GM21526 (cell line): ENCODE measurements around the gene RPL27.
"Not testable (repeated sequence)": the region's sequence is repeated elsewhere in the genome, so short reads cannot be mapped to it uniquely, and the experiment has no call there.

Experiments used
- ATAC-seq: cut with Tn5 transposase; IDR thresholded peaks from one replicate; pipeline ENCODE4 v1.9.1; 2021; ENCODE audit warnings: moderate library complexity; ENCODE audit not compliant: unreplicated experiment, low FRiP score

The RPL27 gene

DNA sequence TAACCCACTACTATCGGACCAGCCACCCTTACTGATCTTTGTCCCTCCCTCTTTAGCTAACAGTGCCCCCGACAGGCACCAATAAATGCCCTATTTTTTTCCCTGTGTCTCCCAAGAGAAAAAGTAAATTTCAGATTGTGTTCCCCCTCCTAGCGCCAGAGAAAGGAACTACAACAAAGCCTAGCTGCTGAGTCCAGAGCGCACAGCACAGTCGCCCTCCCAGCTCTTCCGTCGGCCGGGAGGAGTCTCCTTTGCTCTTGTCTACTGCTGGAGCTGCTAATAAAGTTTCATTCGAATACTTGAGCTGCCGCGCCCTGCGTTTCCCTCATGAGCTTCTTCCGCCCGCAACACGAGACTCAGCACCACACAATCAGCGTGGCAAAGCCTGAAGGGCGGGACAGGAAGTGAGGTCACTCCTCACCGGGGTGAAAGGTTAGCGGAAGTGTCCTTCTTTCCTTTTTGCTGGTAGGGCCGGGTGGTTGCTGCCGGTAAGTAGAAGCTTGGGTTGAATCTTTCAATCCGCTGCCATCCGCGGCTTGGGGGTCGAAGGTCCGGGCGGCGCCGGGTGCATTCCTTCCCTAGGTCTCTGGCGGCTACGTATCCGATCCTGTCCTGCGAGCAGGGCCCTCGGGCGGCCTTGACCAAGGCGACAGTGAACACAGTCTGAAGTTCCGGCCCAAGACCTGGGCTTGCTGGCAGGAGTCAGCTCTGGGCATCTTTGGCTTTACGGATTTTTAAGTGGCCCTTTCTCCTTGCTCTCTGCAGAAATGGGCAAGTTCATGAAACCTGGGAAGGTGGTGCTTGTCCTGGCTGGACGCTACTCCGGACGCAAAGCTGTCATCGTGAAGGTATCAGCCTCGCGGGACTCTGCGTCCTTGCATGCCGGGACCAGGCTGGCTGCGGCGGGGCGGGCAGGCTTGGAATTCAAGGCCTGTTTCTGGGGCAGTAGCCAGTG, at the start of gene RPL27:
Gene RPL27 (plus strand): TSS at position 436 of the 955 bp plus-strand sequence. CDS start 332 bp downstream, at position 768.
- peak; percentile 81 for ATAC-seq

DNA sequence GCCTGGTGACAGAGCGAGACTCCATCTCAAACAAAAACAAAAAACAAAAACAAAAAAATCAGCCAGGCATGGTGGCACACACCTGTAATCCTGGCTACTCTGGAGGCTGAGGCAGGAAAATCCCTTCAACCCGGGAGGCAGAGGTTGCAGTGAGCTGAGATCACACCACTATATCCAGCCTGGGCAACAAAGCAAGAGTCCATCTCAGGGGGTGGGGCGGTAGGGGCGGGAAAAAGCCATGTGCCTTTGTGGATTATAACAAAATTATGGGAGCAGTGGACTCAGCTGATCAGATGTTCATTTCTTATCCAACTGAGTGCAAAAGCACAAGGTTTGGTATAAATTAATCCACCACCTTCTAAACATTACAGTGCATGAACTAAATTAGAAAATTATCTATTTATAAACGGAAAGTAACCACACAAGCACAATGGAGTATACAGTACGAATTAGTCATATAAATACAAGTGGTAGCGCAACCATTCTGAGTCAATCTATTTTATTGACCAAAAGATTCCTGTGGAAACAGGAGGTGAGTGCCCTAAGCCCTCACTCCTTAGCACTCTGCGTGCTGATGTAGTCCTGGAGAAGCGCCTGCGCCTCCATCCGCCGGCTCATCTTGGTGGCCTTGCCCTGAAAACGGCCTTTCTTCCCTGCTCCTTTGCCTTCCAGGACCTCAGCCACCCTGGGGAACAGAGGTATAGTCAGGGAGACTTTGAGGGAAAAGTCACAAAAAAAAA, 48.0 kb upstream of the RPL27 start:
- no peak for ATAC-seq

DNA sequence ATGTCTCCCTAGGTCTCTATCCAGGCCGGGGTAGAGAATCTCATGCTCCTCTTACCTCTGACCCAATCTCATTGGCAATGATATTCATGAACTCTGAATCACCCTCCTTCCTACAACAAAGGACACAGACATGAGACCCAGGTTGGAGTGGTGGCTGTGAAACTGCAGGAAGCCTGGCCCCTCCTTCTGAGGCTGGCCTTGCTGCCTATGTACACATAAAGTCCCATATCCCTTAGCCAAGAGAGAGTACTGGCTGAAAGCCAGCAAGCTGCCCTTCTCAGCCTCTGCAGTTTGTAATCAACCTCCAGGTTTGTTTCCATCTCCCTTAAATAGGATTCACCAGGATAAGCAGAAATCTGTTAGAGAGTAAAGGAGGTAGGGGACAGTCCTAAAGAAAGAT, 44.5 kb upstream of the RPL27 start:
- ATAC-seq: no peak

DNA sequence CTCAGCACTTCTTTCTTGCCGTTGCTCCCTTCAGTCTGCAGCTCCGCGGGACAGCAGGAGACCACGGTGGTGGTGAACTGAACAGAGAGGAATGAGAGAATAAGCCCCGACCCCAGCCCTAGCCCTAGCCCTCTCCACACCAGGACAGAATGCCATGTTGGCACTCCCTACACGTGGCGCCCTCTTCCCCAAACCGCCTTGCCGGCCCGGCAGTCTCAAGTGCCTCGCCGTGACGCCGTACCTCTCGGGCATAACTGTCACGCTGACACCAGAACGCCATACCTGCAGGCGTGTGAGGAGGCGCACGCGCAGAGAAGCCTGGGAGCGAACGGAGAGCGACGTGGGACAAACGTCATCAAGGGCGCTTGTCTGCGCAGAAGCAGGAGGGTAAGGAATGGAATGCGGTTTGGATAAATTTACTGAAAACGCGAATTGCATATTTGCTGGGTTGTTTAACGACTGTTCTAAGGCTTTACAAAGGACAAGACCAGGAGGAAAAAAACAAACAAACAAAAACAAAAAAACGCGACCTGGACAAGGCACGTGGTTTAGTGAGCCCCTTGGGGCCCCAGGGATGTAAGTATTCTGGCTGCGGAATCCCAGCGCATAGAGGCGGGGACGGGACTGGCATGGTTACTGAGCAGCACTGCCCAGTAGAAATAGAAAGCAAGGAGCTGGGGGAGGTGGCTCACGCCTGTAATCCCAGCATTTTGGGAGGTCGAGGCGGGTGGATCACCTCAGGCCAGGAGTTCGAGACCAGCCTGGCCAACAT, 33.9 kb upstream of the RPL27 start, which contains the start of gene AARSD1:
Gene AARSD1 (minus strand): TSS at position 294 of the 772 bp plus-strand sequence. CDS start 14 bp downstream, at position 280.
- peak; percentile 74 for ATAC-seq

DNA sequence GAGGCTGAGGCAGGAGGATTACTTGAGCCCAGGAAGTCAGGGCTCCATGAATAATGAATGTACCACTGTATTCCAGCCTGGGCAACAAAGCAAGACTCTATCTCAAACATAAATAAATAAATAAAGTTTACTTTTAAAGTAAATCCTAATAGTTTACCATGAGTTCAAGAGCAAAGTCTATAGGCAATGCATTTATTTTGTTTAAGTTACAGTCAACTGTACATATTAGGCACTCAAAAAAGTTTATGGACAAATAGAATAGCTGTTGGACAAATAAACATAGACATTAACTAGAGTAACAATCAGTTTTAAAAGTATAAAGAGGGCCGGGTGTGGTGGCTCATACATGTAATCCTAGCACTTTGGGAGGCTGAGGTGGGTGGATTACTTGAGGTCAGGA, 30.3 kb upstream of the RPL27 start:
- ATAC-seq: no peak

DNA sequence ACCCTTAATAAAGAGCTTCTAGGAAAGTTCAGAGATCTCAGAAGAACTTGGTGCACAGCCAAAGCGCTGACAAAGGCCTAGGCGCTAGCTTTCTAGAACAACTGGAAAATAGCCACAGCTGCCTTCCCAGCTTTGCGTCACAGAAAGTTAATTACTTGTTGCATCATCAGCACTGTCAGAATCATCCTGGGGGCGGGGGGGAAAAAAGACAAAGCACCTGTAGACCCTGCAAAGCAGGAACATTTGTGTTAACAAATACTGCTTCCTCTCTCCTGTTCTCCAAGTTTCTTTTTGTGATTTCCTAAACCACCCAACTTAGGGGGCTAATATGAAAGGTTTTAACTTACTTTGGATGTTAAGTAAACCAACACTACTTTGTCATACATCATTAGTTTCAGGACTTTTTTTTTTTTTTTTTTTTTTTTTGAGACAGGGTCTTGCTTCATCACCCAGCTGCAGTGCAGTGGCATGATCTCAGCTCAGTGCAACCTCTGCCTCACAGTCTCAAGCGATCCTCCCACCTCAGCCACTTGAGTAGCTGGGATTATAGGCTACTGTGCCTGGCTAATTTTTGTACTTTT, 29.1 kb upstream of the RPL27 start:
- ATAC-seq: no peak

DNA sequence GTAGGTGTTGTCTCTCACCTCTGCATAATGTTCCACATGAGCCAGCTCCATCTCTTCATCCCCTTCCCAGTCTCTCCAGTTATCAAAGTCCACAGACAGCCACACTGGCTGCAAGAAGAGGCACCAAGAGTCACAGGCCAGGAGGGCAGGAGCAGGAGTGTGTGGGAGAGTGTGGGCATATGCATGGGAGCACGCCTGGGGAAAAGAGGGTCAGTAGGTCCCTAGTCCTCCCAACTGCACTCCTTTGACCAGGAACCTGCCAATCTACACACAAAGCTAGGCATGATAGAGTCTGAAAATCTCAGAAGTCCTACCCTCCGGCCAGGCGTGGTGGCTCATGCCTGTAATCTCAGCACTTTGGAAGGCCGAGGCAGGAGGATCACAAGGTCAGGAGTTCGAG, 26.6 kb upstream of the RPL27 start:
- ATAC-seq: no peak

DNA sequence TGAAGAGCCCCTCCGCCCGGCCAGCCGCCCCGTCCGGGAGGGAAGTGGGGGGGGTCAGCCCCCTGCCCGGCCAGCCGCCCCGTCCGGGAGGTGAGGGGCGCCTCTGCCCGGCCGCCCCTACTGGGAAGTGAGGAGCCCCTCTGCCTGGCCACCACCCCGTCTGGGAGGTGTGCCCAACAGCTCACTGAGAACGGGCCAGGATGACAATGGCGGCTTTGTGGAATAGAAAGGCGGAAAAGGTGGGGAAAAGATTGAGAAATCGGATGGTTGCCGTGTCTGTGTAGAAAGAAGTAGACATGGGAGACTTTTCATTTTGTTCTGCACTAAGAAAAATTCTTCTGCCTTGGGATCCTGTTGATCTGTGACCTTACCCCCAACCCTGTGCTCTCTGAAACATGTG, 24.9 kb upstream of the RPL27 start:
- not testable (repeated sequence) for ATAC-seq

DNA sequence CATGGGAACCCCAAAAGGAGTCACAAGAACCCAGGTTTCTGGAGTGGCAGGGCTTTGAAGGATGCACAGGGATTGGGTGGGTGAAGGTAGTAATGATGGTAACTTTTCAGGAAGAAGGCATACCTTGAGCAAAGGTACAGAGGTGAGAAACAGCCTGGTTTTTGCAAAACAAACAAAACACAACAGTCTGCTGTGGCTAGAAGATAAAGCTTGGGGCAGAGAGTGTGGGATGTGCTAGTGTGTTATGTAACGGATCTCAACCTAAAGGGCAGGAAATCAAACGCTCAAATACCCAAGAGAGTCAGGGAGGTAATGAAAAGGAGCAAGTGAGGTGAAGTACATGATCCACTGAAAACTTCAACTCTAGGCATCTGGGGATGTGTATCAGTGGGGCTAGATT, 23.0 kb upstream of the RPL27 start:
- no peak for ATAC-seq

DNA sequence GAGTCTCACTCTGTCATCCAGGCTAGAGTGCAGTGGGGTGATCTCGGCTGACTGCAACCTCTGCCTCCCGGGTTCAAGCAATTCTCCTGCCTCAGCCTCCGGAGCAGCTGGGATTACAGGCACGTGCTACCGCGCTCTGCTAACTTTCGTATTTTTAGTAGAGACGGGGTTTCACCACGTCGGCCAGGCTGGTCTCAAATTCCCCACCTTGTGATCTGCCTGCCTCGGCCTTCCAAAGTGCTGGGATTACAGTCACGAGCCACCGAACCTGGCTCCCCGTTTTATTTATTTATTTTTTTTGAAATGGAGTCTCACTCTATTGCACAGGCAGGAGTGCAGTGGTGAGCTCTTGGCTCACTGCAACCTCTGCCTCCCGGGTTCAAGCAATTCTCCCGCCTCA, 22.5 kb upstream of the RPL27 start:
- ATAC-seq: not testable (repeated sequence)

DNA sequence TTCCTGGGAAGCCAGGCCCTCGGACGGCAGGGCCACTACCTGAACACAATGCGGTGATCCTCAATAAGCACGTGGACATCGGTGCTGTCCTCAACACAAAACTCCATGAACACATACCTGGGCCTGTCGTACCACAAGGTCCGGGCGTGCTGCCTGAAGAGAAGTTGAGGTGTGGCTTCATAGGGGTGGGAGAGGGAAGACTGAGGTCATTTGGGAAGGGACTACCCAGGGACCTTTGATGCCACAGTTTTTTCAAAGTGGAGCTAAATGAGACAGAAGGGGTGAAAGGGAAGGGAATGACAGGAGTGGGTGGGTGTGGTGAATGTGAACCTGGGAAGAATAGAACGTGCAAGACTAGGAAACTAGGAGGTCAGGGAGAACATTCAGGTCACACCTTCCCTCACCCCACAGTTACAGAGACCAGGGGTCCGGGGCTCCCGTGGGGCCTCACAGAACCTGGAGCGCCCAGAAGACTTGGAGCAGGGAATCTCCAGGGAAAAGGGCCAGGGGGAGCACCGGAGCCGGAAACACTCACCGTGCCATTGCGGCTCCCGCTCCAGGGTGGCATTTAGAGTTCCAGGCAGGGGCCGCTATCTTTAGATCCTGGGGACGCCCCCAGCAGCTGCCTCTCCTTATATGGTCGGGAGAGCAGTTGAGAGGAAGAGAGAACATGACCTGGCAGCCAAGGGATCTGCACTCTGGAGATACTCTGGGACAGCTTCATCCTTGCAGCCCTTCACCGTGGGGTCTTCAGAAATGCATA, 18.5 kb upstream of the RPL27 start, which contains the start of gene PTGES3L:
Gene PTGES3L (minus strand): TSS at position 570 of the 763 bp plus-strand sequence. CDS start 27 bp downstream, at position 543.
- ATAC-seq: peak; percentile 21

DNA sequence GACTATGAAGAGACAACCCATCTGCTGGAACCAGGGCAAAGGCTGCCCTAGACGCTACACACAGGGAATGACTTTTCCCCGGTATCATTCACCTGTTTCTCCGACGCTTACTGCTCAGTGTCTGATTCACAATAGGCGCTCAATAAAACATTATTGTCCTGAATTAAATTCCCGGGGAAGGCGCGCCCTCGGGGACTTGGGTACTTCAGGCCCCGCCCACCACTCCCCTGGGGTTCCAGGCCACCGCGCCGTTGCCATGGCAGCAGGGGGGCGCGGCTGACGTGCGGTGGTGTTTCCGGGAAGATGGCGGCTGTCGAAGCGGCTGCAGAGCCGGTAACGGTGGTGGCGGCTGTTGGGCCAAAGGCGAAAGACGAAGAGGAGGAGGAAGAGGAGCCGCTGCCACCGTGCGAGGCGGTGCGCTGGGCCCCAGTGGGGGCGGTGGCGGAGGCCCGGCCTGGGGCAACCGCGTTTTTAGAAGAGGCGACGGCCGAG, 17.9 kb upstream of the RPL27 start, which contains the start of gene RUNDC1:
Gene RUNDC1 (plus strand): TSS at position 292 of the 492 bp plus-strand sequence. CDS start 12 bp downstream, at position 304.
- ATAC-seq: peak; percentile 55

DNA sequence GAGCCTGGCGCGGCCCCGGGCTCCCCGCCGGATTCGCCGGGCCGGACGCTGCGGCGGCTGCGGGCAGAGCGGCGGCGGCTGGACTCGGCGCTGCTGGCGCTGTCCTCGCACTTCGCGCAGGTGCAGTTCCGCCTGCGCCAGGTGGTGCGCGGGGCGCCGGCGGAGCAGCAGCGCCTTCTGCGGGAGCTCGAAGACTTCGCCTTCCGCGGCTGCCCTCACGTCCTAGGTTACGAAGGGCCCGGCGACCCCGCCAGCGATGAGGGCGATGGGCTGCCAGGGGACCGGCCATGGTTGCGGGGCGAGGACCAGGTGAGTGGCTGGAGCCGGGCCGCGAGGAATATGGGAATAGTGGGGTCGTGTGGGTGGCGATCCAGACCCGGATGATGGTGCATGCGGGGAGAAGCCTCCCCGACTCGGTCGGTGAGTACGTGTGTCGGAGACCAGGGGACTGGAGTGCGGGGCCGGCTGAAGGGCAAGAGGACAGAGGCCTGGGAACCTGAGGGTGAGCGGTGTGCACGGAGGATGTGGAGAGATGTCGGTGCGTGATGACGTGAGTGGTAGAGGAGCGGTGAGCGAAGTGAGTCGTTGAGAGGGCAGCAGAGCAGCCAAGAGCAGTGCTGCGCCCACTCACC, 17.3 kb upstream of the RPL27 start:
- ATAC-seq: peak; percentile 33

DNA sequence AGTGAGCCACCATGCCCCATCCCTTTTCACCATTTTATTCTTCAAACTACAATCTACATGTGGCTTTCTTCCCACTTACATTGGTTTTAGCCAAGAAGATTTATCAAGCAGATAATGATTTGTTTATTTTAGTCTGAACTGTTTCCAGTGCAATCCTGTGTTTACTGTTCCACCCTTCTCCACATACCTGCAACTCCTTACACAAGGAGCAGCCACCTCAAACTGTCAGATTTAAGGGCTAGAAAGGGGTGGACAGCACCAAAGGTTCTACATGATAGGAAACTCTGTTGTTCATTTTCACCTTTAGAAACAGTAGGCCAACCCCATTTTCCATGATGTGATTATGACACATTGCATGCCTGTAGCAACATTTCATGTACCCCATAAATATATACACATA, 16.0 kb upstream of the RPL27 start:
- ATAC-seq: no peak

DNA sequence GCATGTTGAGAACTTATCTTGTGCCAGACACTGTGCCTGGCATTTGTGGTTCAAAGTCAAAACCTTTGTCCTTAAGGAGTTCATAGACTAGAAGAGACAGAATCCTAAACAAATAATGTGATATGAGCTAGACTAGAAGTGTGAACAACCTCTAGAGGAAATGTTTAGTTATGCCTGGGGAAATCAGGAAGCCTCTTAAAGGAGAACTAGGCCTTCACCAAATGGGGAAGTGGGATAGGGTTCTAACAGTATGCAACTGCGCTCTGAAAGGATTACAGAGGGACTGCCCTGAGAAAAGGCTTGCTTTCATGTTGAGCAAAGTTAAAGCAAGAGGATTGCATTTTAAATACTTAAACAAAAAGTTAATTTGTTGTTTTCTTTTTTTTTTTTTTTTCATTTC, 13.0 kb upstream of the RPL27 start:
- no peak for ATAC-seq

DNA sequence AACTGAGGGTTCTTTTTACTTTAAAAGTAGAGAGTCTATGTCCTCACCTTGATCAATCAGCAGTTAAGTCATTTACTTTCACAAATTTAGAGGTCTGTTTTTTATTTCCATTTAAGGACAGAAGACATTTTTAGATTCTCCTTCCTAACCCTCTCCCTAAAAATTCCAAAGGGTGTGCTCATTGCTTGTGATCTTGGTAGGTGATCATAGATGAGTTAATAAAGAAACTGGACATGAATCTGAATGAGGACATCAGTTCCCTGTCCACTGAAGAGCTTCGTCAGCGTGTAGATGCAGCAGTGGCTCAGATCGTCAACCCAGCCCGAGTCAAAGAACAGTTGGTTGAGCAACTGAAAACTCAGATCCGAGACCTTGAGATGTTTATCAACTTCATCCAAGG, 9.1 kb upstream of the RPL27 start:
- no peak for ATAC-seq

DNA sequence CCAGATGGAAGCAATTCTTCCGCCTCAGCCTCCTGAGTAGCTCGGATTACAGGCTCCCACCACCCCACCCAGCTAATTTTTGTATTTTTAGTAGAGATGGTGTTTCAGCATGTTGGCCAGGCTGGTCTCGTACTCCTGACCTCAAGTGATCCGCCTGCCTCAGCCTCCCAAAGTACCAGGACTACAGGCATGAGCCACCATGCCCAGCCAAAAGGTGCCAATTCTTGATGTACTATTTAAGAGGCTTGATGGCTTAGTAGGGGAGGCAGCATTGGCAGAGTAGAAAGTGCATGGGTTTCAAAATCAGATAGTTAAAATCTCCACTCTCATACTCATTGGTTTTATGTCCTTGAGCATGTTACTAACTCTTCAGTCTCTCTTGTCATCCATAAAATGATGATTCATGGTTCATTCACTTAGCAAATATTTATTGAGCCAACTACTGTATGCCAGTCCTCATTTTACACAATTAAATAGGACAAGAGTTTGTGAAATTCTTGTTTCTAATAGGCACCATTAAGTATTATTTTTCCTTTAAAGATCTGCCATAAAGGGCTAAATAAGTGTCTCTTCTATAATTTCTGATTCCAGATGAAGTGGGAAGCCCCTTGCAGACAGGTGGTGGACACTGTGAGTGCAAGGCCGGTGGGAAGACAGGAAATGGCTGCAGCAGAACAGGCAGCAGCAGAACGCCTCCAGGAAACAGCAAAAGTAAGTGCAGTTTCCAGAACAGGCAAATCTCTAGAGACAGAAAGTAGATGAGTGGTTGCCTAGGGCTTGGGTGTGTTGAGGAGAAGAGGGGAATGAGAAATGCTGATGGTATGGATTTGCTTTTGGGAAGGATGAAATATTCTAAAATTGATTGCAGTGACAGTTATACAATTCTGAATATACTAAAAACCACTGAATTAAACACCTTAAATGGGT, 8.2 kb upstream of the RPL27 start:
- ATAC-seq: no peak

DNA sequence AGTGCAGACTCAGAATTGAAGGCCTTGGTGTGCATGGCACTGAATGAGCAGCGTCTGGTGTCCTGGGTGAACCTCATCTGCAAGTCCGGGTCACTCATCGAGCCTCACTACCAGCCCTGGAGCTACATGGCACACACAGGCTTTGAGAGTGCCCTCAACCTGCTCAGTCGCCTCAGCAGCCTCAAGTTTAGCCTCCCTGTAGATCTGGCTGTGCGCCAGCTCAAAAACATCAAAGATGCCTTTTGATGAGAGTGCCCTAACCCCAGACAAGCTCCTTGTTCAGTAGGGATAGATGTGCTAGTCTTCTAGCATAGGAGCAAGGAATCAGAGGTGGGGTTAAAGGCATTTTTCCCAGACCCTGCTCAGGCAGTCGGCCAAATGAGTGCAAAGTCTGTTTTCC, 6.7 kb upstream of the RPL27 start:
- no peak for ATAC-seq
